PC-3 (cell line): ENCODE results near the gene TSPAN17.

ENCODE experiments used
- CTCF ChIP-seq: fragments of 300-600 bp; sonication (generic); conservative IDR thresholded peaks from 2 replicates; pipeline ENCODE4 v1.5.1; 2017; ENCODE audit warnings: antibody characterized with exemption, low read depth, mild to moderate bottlenecking, low read length
- EZH2 ChIP-seq: fragments of 300-600 bp; sonication (generic); IDR thresholded peaks from one replicate; pipeline ENCODE4 v1.6.1; 2017; ENCODE audit warnings: antibody characterized with exemption, mild to moderate bottlenecking, low read length; ENCODE audit not compliant: unreplicated experiment
- EZH2phosphoT487 ChIP-seq: fragments of 300-600 bp; sonication (generic); IDR thresholded peaks from 2 replicates; pipeline ENCODE4 v1.6.1; 2018; ENCODE audit warnings: mild to moderate bottlenecking, antibody characterized with exemption, low read length, borderline replicate concordance

DNA sequence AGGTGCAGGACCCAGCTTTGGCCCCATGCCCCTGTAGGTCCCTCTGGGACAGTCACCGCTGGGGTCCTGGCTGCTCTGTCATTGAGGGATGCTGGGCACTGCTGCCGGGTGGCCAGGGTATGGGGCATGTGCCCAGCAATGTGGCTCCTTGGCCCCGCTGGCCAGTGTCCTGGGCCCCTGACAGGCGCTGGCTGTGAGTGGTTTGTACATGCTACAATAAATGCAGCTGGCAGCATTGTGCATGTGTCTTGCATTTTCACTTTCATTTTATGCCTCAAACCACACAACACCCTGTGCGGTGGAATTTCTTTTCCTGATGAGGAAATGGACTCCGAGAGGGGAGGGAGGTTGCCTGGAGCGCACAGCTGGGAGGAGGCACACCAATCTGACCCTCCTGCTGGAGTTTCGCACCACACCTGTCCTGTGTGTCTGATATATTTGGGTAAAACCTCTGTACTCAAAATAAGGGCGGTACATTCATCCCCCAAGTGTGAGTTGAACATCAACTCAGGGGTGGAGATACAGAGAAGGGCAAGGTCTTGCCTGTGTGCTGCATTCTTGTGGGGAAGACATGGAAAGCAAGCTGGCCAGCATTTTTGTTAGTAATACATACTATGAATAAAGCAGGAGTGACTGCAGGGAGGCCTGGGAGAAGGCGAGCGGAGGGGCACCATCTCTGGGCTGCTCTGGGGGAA lies 11.7 kb downstream of the TSPAN17 start:
- TF ChIP-seq CTCF (no peak), EZH2 (no peak), EZH2phosphoT487 (no peak)
